Fibroblast of skin of left quadriceps (primary cell): ENCODE results near the gene R3HDM2.
A peak's percentile ranks its signal among the peaks of the same experiment; 100 is the strongest.

Experiments used
- DNase-seq, 2 experiments: peaks; one replicate each; pipeline ENCODE4 v3.0.0-alpha.2; 2013; ENCODE audit warnings: low read depth in 2 of 2

Gene R3HDM2

DNA sequence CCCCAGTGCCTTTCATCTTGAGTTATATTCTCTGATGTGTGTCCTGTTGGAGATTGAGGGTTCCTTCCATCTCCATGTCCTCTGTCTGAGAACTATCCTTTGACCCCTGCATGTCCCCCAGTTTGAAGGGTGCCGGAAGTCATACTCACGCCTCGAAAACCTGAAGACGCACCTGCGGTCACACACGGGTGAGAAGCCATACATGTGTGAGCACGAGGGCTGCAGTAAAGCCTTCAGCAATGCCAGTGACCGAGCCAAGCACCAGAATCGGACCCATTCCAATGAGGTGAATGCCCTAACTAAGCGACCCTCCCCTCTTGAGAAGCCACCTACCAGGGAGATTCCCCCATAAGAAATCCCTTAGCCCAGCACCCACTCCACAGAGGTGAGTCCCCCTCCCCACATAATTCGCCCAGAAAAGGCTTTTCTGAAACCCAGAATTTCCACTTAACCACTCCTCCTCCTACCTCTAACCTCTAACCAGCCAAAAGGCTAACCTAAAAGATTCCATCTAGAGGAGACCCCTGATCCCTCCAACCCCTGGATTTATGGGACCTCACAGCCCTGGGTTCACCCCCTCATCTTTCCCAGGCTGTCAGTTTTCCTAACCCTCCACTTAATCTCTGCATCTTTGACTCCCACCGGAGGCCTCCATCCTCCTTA, 36.5 kb upstream of the R3HDM2 start:
- DNase-seq: no peak

- DNase-seq: no peak
Measured at GRCh38 chr12:57465747-57466505, 35.1 kb upstream of the R3HDM2 start.

DNA sequence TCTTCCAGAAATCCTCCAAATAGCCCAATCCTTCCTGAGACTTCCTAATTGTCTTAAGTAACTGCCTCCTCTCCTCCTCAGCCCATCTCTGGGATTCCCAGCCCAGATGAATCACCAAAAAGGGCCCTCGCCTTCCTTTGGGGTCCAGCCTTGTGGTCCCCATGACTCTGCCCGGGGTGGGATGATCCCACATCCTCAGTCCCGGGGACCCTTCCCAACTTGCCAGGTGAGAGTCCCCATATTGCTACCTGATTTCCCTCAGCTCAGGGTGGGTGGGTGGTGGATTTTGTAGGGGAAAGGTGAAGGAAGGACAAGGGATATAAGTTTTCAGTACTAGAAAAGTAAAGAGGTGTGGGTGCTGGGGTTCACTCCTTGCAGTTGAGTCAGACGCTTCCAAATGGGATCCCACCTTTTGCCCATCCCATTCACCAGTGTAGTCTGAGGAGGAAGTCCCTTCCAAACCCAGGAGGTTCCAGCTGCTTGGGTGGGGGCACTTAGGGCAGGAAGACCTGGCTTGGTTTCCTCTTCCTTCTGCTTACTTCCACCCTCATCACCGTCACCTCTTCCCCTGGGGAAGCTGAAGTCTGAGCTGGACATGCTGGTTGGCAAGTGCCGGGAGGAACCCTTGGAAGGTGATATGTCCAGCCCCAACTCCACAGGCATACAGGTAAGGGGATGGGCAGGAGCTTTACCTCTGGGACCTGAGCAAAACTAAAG, 34.3 kb upstream of the R3HDM2 start:
- DNase-seq: no peak

- DNase-seq: no peak
Measured at GRCh38 chr12:57464569-57464968, 33.7 kb upstream of the R3HDM2 start.

GRCh38 chr12:57462912-57463253, 32.0 kb upstream of the R3HDM2 start:
- no peak for DNase-seq

GRCh38 chr12:57462251-57462911, 31.5 kb upstream of the R3HDM2 start:
- peak; percentile 88 to 91 for DNase-seq

DNA sequence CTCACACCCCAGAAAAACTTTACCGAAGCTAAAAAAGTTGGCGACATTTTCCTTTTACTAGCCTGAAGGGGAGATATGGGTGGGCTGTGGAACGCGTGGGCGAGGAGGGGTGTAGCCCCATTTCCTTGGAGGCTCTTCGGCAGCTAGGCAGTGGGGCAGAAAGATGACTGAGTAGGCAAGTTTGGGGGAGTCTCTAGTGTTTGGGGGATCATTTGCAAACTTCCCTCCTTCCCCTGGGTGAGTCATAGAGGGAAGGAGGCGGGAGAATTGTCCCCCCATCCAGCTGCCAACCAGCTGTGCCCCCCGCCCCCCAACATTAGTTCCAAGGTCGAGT, 31.0 kb upstream of the R3HDM2 start:
- peak; percentile 37 to 40 for DNase-seq

DNA sequence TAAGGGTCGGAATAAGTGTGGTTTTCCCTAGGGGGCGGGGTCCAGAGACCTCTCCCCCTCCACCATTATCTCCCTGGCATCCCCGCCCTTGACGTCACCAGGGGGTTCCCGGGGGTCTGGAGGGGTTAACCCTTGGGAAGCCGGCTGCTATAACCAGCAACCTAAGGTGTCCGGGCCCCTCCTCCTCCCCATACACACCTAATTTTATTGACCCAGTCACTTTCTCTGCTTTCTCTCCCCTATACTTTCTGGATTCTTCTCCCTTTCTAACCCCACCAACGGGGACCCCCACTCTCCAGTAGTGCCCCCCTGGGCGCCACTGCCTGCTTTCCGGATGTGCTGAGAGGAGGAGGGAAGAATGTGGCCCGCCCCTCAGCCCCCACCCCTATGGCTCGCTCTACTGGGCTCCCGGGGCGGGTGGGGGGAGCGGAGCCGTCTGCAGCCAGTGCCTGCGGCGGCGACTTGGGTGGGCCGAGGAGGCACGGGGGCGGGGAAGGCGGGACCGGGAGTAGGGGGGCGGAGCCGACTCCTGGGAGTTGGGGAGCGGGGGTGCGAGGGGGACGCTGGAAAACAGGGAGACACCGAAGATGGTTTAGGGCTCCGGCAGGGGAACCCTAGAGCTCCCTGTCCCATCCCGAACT, 30.6 kb upstream of the R3HDM2 start:
- DNase-seq: peak; percentile 64 to 68

DNA sequence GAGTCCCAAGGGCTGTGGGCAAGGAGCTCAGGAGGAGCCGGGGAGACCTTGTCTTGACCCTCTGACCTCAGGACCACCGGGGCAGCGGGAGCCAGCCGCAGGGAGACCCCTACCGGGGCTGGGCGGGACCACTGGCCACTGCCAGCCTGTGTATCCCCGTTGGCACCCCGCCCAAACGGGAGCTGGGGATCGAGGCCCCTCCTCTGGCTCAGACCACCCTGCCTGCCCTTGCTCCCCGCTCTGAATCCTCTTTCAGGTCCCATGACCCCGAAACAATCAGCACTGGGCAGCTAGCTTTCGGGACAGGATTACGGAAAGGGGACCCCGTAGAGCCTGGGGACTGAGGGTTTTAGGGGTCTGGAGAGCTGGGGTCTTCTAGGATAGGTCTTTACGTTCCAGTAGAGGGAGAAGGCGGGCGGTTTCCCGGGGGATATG, 30.0 kb upstream of the R3HDM2 start:
- DNase-seq: no peak

- no peak for DNase-seq
Measured at GRCh38 chr12:57460468-57460784, 29.6 kb upstream of the R3HDM2 start.

GRCh38 chr12:57459750-57460467, 29.1 kb upstream of the R3HDM2 start, which contains the start of gene GLI1:
TSS of gene GLI1 (plus strand) at chr12:57459785. CDS start at chr12:57463692, 3,907 bp downstream.
- no peak for DNase-seq

DNA sequence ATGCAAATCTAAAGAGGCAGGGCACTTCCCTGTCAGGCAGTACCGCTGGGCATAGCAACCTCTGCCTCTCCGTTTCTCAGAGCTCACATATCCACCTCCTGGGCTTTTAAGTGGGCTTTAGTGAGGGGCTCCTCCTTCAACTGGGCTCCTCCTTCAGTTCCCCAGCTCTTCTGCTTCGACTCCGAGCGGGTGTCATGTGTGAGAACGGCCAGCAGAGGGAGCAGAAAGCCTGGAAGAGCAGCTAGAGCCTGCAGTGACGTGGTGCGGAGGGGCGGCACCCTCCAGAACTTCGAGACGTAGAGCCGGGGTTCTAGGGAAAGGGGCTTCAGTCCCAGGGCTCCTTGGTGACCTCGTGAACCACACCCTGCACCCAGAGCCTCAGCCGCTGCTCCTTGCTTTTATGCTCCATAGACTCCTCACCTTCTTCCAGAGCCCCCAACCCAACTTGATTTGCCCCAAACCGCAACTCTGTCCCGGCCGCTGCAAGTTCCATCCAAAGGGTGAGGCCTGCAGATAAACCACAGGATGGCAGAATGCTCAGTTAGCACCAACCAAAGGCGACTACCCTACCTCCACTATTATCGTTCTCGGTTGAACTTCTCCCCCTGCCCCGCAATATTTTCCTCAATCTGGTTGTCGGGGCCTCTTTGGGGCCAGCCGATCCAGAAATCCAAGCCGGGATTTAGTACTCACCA, 28.4 kb upstream of the R3HDM2 start:
- DNase-seq: peak; percentile 93 to 94

GRCh38 chr12:57458665-57459054, 27.8 kb upstream of the R3HDM2 start:
- no peak for DNase-seq

DNA sequence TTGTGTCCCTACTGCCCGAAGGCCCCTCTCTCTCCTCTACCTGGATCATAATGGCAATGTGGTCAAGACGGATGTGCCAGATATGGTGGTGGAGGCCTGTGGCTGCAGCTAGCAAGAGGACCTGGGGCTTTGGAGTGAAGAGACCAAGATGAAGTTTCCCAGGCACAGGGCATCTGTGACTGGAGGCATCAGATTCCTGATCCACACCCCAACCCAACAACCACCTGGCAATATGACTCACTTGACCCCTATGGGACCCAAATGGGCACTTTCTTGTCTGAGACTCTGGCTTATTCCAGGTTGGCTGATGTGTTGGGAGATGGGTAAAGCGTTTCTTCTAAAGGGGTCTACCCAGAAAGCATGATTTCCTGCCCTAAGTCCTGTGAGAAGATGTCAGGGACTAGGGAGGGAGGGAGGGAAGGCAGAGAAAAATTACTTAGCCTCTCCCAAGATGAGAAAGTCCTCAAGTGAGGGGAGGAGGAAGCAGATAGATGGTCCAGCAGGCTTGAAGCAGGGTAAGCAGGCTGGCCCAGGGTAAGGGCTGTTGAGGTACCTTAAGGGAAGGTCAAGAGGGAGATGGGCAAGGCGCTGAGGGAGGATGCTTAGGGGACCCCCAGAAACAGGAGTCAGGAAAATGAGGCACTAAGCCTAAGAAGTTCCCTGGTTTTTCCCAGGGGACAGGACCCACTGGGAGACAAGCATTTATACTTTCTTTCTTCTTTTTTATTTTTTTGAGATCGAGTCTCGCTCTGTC, 26.1 kb upstream of the R3HDM2 start:
- DNase-seq: no peak

DNA sequence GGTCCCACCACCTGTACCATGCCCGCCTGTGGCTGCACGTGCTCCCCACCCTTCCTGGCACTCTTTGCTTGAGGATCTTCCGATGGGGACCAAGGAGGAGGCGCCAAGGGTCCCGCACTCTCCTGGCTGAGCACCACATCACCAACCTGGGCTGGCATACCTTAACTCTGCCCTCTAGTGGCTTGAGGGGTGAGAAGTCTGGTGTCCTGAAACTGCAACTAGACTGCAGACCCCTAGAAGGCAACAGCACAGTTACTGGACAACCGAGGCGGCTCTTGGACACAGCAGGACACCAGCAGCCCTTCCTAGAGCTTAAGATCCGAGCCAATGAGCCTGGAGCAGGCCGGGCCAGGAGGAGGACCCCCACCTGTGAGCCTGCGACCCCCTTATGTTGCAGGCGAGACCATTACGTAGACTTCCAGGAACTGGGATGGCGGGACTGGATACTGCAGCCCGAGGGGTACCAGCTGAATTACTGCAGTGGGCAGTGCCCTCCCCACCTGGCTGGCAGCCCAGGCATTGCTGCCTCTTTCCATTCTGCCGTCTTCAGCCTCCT, 25.4 kb upstream of the R3HDM2 start:
- DNase-seq: no peak

- no peak for DNase-seq
Measured at GRCh38 chr12:57455374-57456144, 24.7 kb upstream of the R3HDM2 start.

GRCh38 chr12:57454566-57455373, 23.9 kb upstream of the R3HDM2 start, which contains the start of gene INHBE:
TSS of gene INHBE (plus strand) at chr12:57455307. CDS start at chr12:57455537, 230 bp downstream.
- DNase-seq: peak; percentile 94 to 96

DNA sequence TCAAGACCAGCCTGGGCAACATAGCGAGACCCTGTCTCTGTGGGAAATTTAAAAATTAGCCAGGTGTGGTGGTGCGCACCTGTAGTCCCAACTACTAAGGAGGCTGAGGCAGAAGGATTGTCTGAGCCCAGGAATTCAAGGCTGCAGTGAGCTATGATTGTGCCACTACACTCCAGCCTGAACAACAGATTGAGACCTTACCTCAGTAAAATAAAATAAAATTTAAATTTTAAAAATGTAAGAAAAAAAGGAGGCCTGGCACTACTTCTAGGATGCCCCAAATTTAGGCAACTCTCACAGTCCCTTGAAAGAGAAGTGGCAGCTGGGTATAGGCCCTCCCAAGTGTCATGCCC, 23.3 kb upstream of the R3HDM2 start:
- no peak for DNase-seq
